ENCODE measurements around the gene OSBPL3.

The OSBPL3 gene

GRCh38 chr7:24812305-24812945 lies 167.6 kb downstream of the OSBPL3 start:
- TF ChIP-seq ZNF654 (tag by site-specific recombination; IDR thresholded peaks at IDR 0.05; ENCODE audit: low read depth) (peak; percentile 59), ZNF362 (tag by site-specific recombination; IDR thresholded peaks at IDR 0.05) (peak; percentile 68; the same call in 1 of the 2 replicates), CTCF (tag by site-specific recombination; IDR thresholded peaks at IDR 0.05) (peak; percentile 42), ZNF155 (tag by site-specific recombination; IDR thresholded peaks at IDR 0.05) (no peak)
- Histone ChIP-seq H3K4me1 (ENCODE audit: control insufficient read depth, insufficient read depth, low read length) (no peaks in the 10 kb centered on the region), H3K36me3 (ENCODE audit: control insufficient read depth in 2 of 2, insufficient read depth in 1 of 2, low read length in 2 of 2) (peaks cover 5 to 23% of the 10 kb centered on the region in 2 experiments; a peak in 2 of 3 replicates), H3K4me3 (ENCODE audit: low read depth, low read length) (no peak overlapping the region), H3K27ac (ENCODE audit: extremely low read depth, low read depth, low read length) (no peak overlapping the region), H3K9me3 (ENCODE audit: control insufficient read depth, insufficient read depth, low read depth, low read length) (no peaks in the 10 kb centered on the region)
- CTCF ChIA-PET: interaction anchor here (0.5 to 6.7 kb wide), 69 partner anchors 8 to 515 kb away, joined by 3 to 142 read pairs (median 4); partner anchors contain the start of gene OSBPL3
- POLR2A ChIA-PET: interaction anchor here (0.6 to 0.7 kb wide), 3 partner anchors 13 to 1389 kb away, joined by 3 to 6 read pairs (median 3); no protein-coding TSS in a partner anchor

- no peak overlapping the region for H3K4me3 ChIP-seq (ENCODE audit: low read depth, low read length)
- peaks cover 0 to 22% of the 10 kb centered on the region in 2 experiments for H3K36me3 ChIP-seq (ENCODE audit: control insufficient read depth in 2 of 2, insufficient read depth in 1 of 2, low read length in 2 of 2)
- H3K4me1 ChIP-seq (ENCODE audit: control insufficient read depth, insufficient read depth, low read length): no peaks in the 10 kb centered on the region
- TF ChIP-seq SP7 (tag by site-specific recombination; IDR thresholded peaks at IDR 0.05): no peak
- no peak for TF ChIP-seq ZNF112 (tag by site-specific recombination; IDR thresholded peaks at IDR 0.05)
- no peak for TF ChIP-seq ZNF623 (tag by site-specific recombination; IDR thresholded peaks at IDR 0.05)
- TF ChIP-seq HOXA7 (CRISPR knock-in tag; IDR thresholded peaks at IDR 0.05; ENCODE audit: borderline replicate concordance): no peak
- no peak for TF ChIP-seq TCF7L2 (IDR thresholded peaks at IDR 0.05; ENCODE audit: borderline replicate concordance, low read depth, low read length)
- TF ChIP-seq GFI1B (tag by site-specific recombination; IDR thresholded peaks at IDR 0.05): no peak
- no peak for TF ChIP-seq HIC1 (tag by site-specific recombination; IDR thresholded peaks at IDR 0.05)
- no peak for TF ChIP-seq ZNF10 (tag by site-specific recombination; IDR thresholded peaks at IDR 0.05)
- POLR2A ChIA-PET: no interaction called here
- CTCF ChIA-PET: interaction anchor here (1.3 kb wide), 1 partner anchor 285 kb away, joined by 7 read pairs; no protein-coding TSS in a partner anchor
- H3K27ac ChIP-seq (ENCODE audit: extremely low read depth, low read depth, low read length): no peak overlapping the region
- no peaks in the 10 kb centered on the region for H3K9me3 ChIP-seq (ENCODE audit: control insufficient read depth, insufficient read depth, low read depth, low read length)
These were observed 171.5 kb downstream of the OSBPL3 start for GRCh38 chr7:24808518-24808917.

- H3K36me3 ChIP-seq (ENCODE audit: control insufficient read depth in 2 of 2, insufficient read depth in 1 of 2, low read length in 2 of 2): peaks cover 0 to 23% of the 10 kb centered on the region in 2 experiments
- no peaks in the 10 kb centered on the region; the same call in 1 of the 2 replicates for H3K4me1 ChIP-seq (ENCODE audit: control insufficient read depth, insufficient read depth, low read length)
- CTCF ChIA-PET: interaction anchor here (1.0 to 4.0 kb wide), 4 partner anchors 10 to 296 kb away, joined by 3 to 24 read pairs (median 4); no protein-coding TSS in a partner anchor
- no peak overlapping the region for H3K4me3 ChIP-seq (ENCODE audit: low read depth, low read length)
- no peaks in the 10 kb centered on the region for H3K9me3 ChIP-seq (ENCODE audit: control insufficient read depth, insufficient read depth, low read depth, low read length)
- no peak overlapping the region for H3K27ac ChIP-seq (ENCODE audit: extremely low read depth, low read depth, low read length)
- POLR2A ChIA-PET: no interaction called here
- TF ChIP-seq ZNF629 (tag by site-specific recombination; IDR thresholded peaks at IDR 0.05): no peak
- TF ChIP-seq ZNF776 (tag by site-specific recombination; IDR thresholded peaks at IDR 0.05; ENCODE audit: borderline replicate concordance): no peak
- no peak for TF ChIP-seq ZNF571 (tag by site-specific recombination; IDR thresholded peaks at IDR 0.05)
- TF ChIP-seq ZNF555 (tag by site-specific recombination; conservative IDR thresholded peaks at IDR 0.05): no peak
- TF ChIP-seq ZFP37 (tag by site-specific recombination; IDR thresholded peaks at IDR 0.05): no peak
- no peak for TF ChIP-seq ZNF747 (tag by site-specific recombination; IDR thresholded peaks at IDR 0.05)
- TF ChIP-seq INSM2 (tag by site-specific recombination; IDR thresholded peaks at IDR 0.05): no peak
- TF ChIP-seq ZNF501 (tag by site-specific recombination; IDR thresholded peaks at IDR 0.05): no peak
- no peak for TF ChIP-seq AEBP2 (tag by site-specific recombination; IDR thresholded peaks at IDR 0.05; ENCODE audit: borderline replicate concordance)
These were observed 177.7 kb downstream of the OSBPL3 start for GRCh38 chr7:24802300-24802699.

Data from HEK293 (cell line).